Type B pancreatic cell (in vitro differentiated cells): ENCODE results near the gene PADI1. TPM values are rescaled to one million over a fixed set of nuclear protein-coding genes. Genes with fewer than 3 reads are reported as not detected.

Source experiments
- DNase-seq: peaks from one replicate; pipeline ENCODE4 v3.0.0; 2021; ENCODE audit warnings: mixed read lengths; ENCODE audit not compliant: unreplicated experiment; ENCODE audit errors: extremely low spot score
- H3K27ac Mint-ChIP-seq: 2 replicates; pipeline ENCODE4 v1.8.0; 2021; ENCODE audit warnings: mild to moderate bottlenecking, mixed read lengths
- H3K27me3 Mint-ChIP-seq: 2 replicates; pipeline ENCODE4 v1.8.0; 2021; ENCODE audit warnings: mixed read lengths
- H3K36me3 Mint-ChIP-seq: 2 replicates; pipeline ENCODE4 v1.8.0; 2021; ENCODE audit warnings: mixed read lengths
- H3K4me1 Mint-ChIP-seq: one replicate; pipeline ENCODE4 v1.8.0; 2021; ENCODE audit warnings: mixed read lengths; ENCODE audit not compliant: unreplicated experiment
- H3K4me3 Mint-ChIP-seq: 2 replicates; pipeline ENCODE4 v1.8.0; 2021; ENCODE audit warnings: mild to moderate bottlenecking, mixed read lengths
- H3K9me3 Mint-ChIP-seq: 2 replicates; pipeline ENCODE4 v1.8.0; 2021; ENCODE audit warnings: mixed read lengths
- CTCF ChIP-seq: fragments of 200-600 bp; sonication (generic); conservative IDR thresholded peaks from 2 replicates; pipeline ENCODE4 v1.5.0; 2021; ENCODE audit warnings: antibody characterized with exemption, mild to moderate bottlenecking
- total RNA-seq: library from RNA; stranded (reverse); gene quantifications from 2 replicates; pipeline ENCODE4 v1.2.1, GENCODE V29; 2021; ENCODE audit warnings: low replicate concordance

PADI1 gene
- total RNA-seq, 1 donor from 2014 or later, result 21.2 TPM

GRCh38 chr1:17197696-17198095, 7.2 kb upstream of the PADI1 start:
- H3K36me3 Mint-ChIP-seq, result no peaks in the 10 kb centered on the region
- H3K27ac Mint-ChIP-seq, result no peak overlapping the region
- TF ChIP-seq CTCF, result no peak
- H3K4me1 Mint-ChIP-seq, result peaks cover 18% of the 10 kb centered on the region
- peak; percentile 36 for DNase-seq
- no peaks in the 10 kb centered on the region for H3K9me3 Mint-ChIP-seq
- H3K4me3 Mint-ChIP-seq, result no peak overlapping the region
- no peaks in the 10 kb centered on the region for H3K27me3 Mint-ChIP-seq

- H3K4me3 Mint-ChIP-seq, result no peak overlapping the region
- TF ChIP-seq CTCF, result no peak
- peak; percentile 39 for DNase-seq
- peaks cover 1% of the 10 kb centered on the region for H3K27me3 Mint-ChIP-seq
- H3K27ac Mint-ChIP-seq, result no peak overlapping the region
- peaks cover 27% of the 10 kb centered on the region for H3K4me1 Mint-ChIP-seq
- no peaks in the 10 kb centered on the region for H3K9me3 Mint-ChIP-seq
- H3K36me3 Mint-ChIP-seq, result no peaks in the 10 kb centered on the region
These were observed 6.3 kb upstream of the PADI1 start for GRCh38 chr1:17198476-17199258.

GRCh38 chr1:17199267-17200044, 5.5 kb upstream of the PADI1 start:
- Mint-ChIP-seq H3K36me3 (no peaks in the 10 kb centered on the region), H3K4me1 (peaks cover 35% of the 10 kb centered on the region), H3K9me3 (no peaks in the 10 kb centered on the region), H3K27ac (peak overlapping the region; percentile 93), H3K27me3 (peaks cover 4% of the 10 kb centered on the region), H3K4me3 (no peak overlapping the region)
- peak; percentile 52 for DNase-seq
- no peak for TF ChIP-seq CTCF

- H3K27me3 Mint-ChIP-seq, result peaks cover 4% of the 10 kb centered on the region
These were observed 4.7 kb upstream of the PADI1 start for GRCh38 chr1:17200246-17200645.

GRCh38 chr1:17200756-17201155, 4.2 kb upstream of the PADI1 start:
- no peaks in the 10 kb centered on the region for H3K36me3 Mint-ChIP-seq
- DNase-seq, result no peak
- peak overlapping the region; percentile 93 for H3K27ac Mint-ChIP-seq
- H3K4me3 Mint-ChIP-seq, result peak overlapping the region; percentile 35
- no peaks in the 10 kb centered on the region for H3K9me3 Mint-ChIP-seq
- no peak for TF ChIP-seq CTCF
- peaks cover 39% of the 10 kb centered on the region for H3K4me1 Mint-ChIP-seq
- peaks cover 4% of the 10 kb centered on the region for H3K27me3 Mint-ChIP-seq

More at GRCh38 chr1:17200246-17200645, 4.7 kb upstream of the PADI1 start:
- Mint-ChIP-seq H3K9me3 (no peaks in the 10 kb centered on the region), H3K4me3 (peak overlapping the region; percentile 13), H3K36me3 (no peaks in the 10 kb centered on the region), H3K4me1 (peaks cover 38% of the 10 kb centered on the region), H3K27ac (peak overlapping the region; percentile 93)
- DNase-seq, result no peak
- TF ChIP-seq CTCF, result no peak
